ENCODE data around the gene UBR4. TPM values are rescaled to one million over a fixed set of nuclear protein-coding genes. Genes with fewer than 3 reads are reported as not detected.

UBR4 gene
- polyA plus RNA-seq, 1 of the 3 experiments (the other 2 are of a cell fraction), result 68.7 TPM

DNA sequence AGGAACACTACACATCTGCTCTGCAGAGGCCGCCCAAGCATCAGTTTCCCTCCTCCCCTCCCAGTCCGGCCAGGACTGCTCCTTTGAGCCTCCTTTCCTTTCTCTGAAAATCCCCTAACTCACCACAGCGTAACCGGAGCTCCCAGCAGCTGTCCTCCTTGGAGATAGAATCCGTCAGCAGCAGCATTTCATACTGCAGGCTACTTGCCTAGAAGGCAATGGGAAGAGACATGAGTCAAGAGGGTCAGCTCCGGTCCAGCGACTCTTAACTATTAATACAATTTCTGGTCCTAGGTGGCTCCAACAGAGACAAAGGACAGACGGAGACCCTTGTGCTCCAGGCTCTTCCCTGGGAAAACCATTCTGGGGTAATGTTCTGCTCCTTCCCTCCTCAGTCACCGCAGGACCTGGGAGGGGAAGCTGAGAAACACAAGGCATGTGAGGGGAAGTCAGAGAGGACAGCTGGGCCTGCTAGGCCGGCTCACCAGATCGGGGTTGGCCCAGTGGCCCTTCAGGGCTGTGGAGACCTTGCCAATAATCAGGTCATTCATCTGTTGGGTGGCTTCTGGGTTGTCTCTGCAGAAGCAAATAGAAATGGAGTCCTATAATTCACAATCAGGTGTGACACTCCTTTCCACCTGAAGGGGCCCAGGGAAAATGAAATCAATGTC, 99.7 kb downstream of the UBR4 start:
- no peaks in the 10 kb centered on the region for H3K9me3 ChIP-seq
- H3K9ac ChIP-seq, result no peak overlapping the region
- no peaks in the 10 kb centered on the region for H3K9me2 ChIP-seq
- no peaks in the 10 kb centered on the region for H4K20me1 ChIP-seq (ENCODE audit: insufficient read depth)
- no peak for DNase-seq
- no peak overlapping the region for H2AFZ ChIP-seq (ENCODE audit: low read depth)
- CTCF ChIA-PET, result interaction anchor here (1.2 to 6.2 kb wide), 5 partner anchors 8 to 226 kb away, joined by 3 to 49 read pairs (median 3); no protein-coding TSS in a partner anchor
- no peaks in the 10 kb centered on the region for H3K27me3 ChIP-seq (ENCODE audit: insufficient read depth)
- H3F3A ChIP-seq (replicated peaks; ENCODE audit: insufficient read depth), result peaks cover 4% of the 10 kb centered on the region
- H3K4me2 ChIP-seq, result no peak overlapping the region
- 92% methylated on average over 10 of the region's 11 CpGs for WGBS (ENCODE audit: low lambda C conversion rate)
- H3K4me1 ChIP-seq (ENCODE audit: control insufficient read depth in 1 of 2, insufficient read depth in 2 of 2, low read depth in 1 of 2, low read length in 1 of 2), result no peaks in the 10 kb centered on the region
- H3K4me3 ChIP-seq (ENCODE audit: low read depth in 2 of 2, low read length in 1 of 2), result no peak overlapping the region
- H3K79me2 ChIP-seq (ENCODE audit: insufficient read depth), result no peaks in the 10 kb centered on the region
- peaks cover 79 to 94% of the 10 kb centered on the region in 2 experiments for H3K36me3 ChIP-seq (replicated peaks in 1 of 2; ENCODE audit: control insufficient read depth in 1 of 2, insufficient read depth in 2 of 2, low read length in 1 of 2)
- POLR2A ChIA-PET, result no interaction called here
- no peak overlapping the region for H3K27ac ChIP-seq (ENCODE audit: low read depth in 2 of 2, low read length in 1 of 2)
- no peak for TF ChIP-seq GATA2 (CRISPR knock-in tag; IDR thresholded peaks at IDR 0.05)
- TF ChIP-seq YY1 (IDR thresholded peaks at IDR 0.05; ENCODE audit: low read depth), result no peak
- no peak for TF ChIP-seq RXRA (IDR thresholded peaks at IDR 0.05; ENCODE audit: borderline replicate concordance, low read depth)
- TF ChIP-seq SMC3 (IDR thresholded peaks at IDR 0.05; ENCODE audit: low read depth, low read length), result no peak
- TF ChIP-seq, protein P1, sequence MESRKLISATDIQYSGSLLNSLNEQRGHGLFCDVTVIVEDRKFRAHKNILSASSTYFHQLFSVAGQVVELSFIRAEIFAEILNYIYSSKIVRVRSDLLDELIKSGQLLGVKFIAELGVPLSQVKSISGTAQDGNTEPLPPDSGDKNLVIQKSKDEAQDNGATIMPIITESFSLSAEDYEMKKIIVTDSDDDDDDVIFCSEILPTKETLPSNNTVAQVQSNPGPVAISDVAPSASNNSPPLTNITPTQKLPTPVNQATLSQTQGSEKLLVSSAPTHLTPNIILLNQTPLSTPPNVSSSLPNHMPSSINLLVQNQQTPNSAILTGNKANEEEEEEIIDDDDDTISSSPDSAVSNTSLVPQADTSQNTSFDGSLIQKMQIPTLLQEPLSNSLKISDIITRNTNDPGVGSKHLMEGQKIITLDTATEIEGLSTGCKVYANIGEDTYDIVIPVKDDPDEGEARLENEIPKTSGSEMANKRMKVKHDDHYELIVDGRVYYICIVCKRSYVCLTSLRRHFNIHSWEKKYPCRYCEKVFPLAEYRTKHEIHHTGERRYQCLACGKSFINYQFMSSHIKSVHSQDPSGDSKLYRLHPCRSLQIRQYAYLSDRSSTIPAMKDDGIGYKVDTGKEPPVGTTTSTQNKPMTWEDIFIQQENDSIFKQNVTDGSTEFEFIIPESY (IDR thresholded peaks at IDR 0.05; ENCODE audit: borderline replicate concordance, low read depth), result no peak
- TF ChIP-seq, protein P2, sequence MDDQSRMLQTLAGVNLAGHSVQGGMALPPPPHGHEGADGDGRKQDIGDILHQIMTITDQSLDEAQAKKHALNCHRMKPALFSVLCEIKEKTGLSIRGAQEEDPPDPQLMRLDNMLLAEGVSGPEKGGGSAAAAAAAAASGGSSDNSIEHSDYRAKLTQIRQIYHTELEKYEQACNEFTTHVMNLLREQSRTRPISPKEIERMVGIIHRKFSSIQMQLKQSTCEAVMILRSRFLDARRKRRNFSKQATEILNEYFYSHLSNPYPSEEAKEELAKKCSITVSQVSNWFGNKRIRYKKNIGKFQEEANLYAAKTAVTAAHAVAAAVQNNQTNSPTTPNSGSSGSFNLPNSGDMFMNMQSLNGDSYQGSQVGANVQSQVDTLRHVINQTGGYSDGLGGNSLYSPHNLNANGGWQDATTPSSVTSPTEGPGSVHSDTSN (IDR thresholded peaks at IDR 0.05), result no peak
- TF ChIP-seq, protein P3, sequence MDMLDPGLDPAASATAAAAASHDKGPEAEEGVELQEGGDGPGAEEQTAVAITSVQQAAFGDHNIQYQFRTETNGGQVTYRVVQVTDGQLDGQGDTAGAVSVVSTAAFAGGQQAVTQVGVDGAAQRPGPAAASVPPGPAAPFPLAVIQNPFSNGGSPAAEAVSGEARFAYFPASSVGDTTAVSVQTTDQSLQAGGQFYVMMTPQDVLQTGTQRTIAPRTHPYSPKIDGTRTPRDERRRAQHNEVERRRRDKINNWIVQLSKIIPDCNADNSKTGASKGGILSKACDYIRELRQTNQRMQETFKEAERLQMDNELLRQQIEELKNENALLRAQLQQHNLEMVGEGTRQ (IDR thresholded peaks at IDR 0.05; ENCODE audit: borderline replicate concordance, low read depth, low read length), result no peak
- TF ChIP-seq, protein P4, sequence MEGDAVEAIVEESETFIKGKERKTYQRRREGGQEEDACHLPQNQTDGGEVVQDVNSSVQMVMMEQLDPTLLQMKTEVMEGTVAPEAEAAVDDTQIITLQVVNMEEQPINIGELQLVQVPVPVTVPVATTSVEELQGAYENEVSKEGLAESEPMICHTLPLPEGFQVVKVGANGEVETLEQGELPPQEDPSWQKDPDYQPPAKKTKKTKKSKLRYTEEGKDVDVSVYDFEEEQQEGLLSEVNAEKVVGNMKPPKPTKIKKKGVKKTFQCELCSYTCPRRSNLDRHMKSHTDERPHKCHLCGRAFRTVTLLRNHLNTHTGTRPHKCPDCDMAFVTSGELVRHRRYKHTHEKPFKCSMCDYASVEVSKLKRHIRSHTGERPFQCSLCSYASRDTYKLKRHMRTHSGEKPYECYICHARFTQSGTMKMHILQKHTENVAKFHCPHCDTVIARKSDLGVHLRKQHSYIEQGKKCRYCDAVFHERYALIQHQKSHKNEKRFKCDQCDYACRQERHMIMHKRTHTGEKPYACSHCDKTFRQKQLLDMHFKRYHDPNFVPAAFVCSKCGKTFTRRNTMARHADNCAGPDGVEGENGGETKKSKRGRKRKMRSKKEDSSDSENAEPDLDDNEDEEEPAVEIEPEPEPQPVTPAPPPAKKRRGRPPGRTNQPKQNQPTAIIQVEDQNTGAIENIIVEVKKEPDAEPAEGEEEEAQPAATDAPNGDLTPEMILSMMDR (IDR thresholded peaks at IDR 0.05), result no peak
- no peak for TF ChIP-seq FOXJ3 (CRISPR knock-in tag; IDR thresholded peaks at IDR 0.05)
- TF ChIP-seq RCOR1 (IDR thresholded peaks at IDR 0.05; ENCODE audit: low read length), result no peak
- no peak for TF ChIP-seq JUND (IDR thresholded peaks at IDR 0.05)
